H9 (cell line): Measurements from ENCODE around the gene DOCK10. TPM values are rescaled to one million over a fixed set of nuclear protein-coding genes. Genes with fewer than 3 reads are reported as not detected.

Experiments
- DNase-seq: peaks from one replicate; pipeline ENCODE4 v3.0.0-alpha.2; 2017
- H2AFZ ChIP-seq: one replicate; pipeline ENCODE4 v1.6.1; 2013; ENCODE audit warnings: mild to moderate bottlenecking, low read length, control low read depth, moderate library complexity
- H2AK5ac ChIP-seq: 2 replicates; pipeline ENCODE4 v1.6.1; 2013; ENCODE audit warnings: low read length, control low read depth, mixed read lengths; ENCODE audit not compliant: insufficient read length
- H2BK120ac ChIP-seq: one replicate; pipeline ENCODE4 v1.6.1; 2013; ENCODE audit warnings: low read depth, mild to moderate bottlenecking, low read length, control low read depth, inconsistent platforms; ENCODE audit not compliant: poor library complexity, severe bottlenecking
- H2BK12ac ChIP-seq: 2 replicates; pipeline ENCODE4 v1.6.1; 2013; ENCODE audit warnings: low read length, control low read depth, mixed read lengths, low read depth; ENCODE audit not compliant: insufficient read length
- H2BK15ac ChIP-seq: 2 replicates; pipeline ENCODE4 v1.6.1; 2013; ENCODE audit warnings: low read depth, low read length, control low read depth
- H2BK20ac ChIP-seq: one replicate; pipeline ENCODE4 v1.6.1; 2013; ENCODE audit warnings: low read depth, mild to moderate bottlenecking, low read length, control low read depth, inconsistent platforms; ENCODE audit not compliant: poor library complexity, severe bottlenecking
- H2BK5ac ChIP-seq: 2 replicates; pipeline ENCODE4 v1.6.1; 2013; ENCODE audit warnings: low read length, control low read depth, mixed read lengths; ENCODE audit not compliant: insufficient read length
- H3K14ac ChIP-seq: 2 replicates; pipeline ENCODE4 v1.6.1; 2013; ENCODE audit warnings: low read length, control low read depth; ENCODE audit not compliant: insufficient read depth
- H3K18ac ChIP-seq: 2 replicates; pipeline ENCODE4 v1.6.1; 2013; ENCODE audit warnings: low read depth, mild to moderate bottlenecking, mixed read lengths, low read length, control low read depth; ENCODE audit not compliant: insufficient read length
- H3K23ac ChIP-seq: 2 replicates; pipeline ENCODE4 v1.6.1; 2013; ENCODE audit warnings: low read length, control low read depth, mixed read lengths, low read depth; ENCODE audit not compliant: insufficient read length
- H3K23me2 ChIP-seq: 2 replicates; pipeline ENCODE4 v1.6.1; 2013; ENCODE audit warnings: low read depth, mild to moderate bottlenecking, mixed read lengths, low read length, control low read depth; ENCODE audit not compliant: insufficient read length, poor library complexity, severe bottlenecking
- H3K27ac ChIP-seq: 2 replicates; pipeline ENCODE4 v1.5.1; 2013; ENCODE audit warnings: low read length, control low read depth, mixed read lengths, low read depth; ENCODE audit not compliant: insufficient read length
- H3K27me3 ChIP-seq: 2 replicates; pipeline ENCODE4 v1.6.1; 2013; ENCODE audit warnings: low read length, control low read depth, inconsistent platforms; ENCODE audit not compliant: insufficient read depth
- H3K4ac ChIP-seq: 2 replicates; pipeline ENCODE4 v1.6.1; 2013; ENCODE audit warnings: low read depth, mild to moderate bottlenecking, control low read depth, inconsistent platforms, low read length, moderate library complexity
- H3K4me1 ChIP-seq: 2 replicates; pipeline ENCODE4 v1.6.1; 2013; ENCODE audit warnings: low read length, control low read depth, inconsistent platforms; ENCODE audit not compliant: insufficient read depth
- H3K4me2 ChIP-seq: 2 replicates; pipeline ENCODE4 v1.6.1; 2013; ENCODE audit warnings: low read length, control low read depth, mixed read lengths; ENCODE audit not compliant: insufficient read length, insufficient read depth
- H3K56ac ChIP-seq: 2 replicates; pipeline ENCODE4 v1.6.1; 2013; ENCODE audit warnings: low read depth, mild to moderate bottlenecking, mixed read lengths, low read length, control low read depth; ENCODE audit not compliant: insufficient read length
- H3K79me1 ChIP-seq: 2 replicates; pipeline ENCODE4 v1.6.1; 2013; ENCODE audit warnings: low read depth, mild to moderate bottlenecking, moderate library complexity, low read length, control low read depth, inconsistent platforms; ENCODE audit not compliant: insufficient read depth, poor library complexity, severe bottlenecking
- H3K79me2 ChIP-seq: 2 replicates; pipeline ENCODE4 v1.6.1; 2013; ENCODE audit warnings: low read length, control low read depth, inconsistent platforms; ENCODE audit not compliant: insufficient read depth
- H3K9ac ChIP-seq: 2 replicates; pipeline ENCODE4 v1.6.1; 2013; ENCODE audit warnings: low read length, control low read depth, mixed read lengths; ENCODE audit not compliant: insufficient read length; ENCODE audit errors: extremely low read depth
- H3K9me3 ChIP-seq: one replicate; pipeline ENCODE4 v1.6.1; 2013; ENCODE audit warnings: low read depth, low read length, inconsistent platforms; ENCODE audit not compliant: control insufficient read depth
- H3T11ph ChIP-seq: one replicate; pipeline ENCODE4 v1.6.1; 2013; ENCODE audit warnings: mild to moderate bottlenecking, low read length, control low read depth, inconsistent platforms
- H4K20me1 ChIP-seq: one replicate; pipeline ENCODE4 v1.6.1; 2013; ENCODE audit not compliant: control insufficient read depth, insufficient read length, insufficient read depth
- H4K5ac ChIP-seq: 2 replicates; pipeline ENCODE4 v1.6.1; 2013; ENCODE audit warnings: low read depth, mild to moderate bottlenecking, mixed read lengths, low read length, control low read depth; ENCODE audit not compliant: insufficient read length
- H4K8ac ChIP-seq: replicated peaks from 2 replicates; pipeline ENCODE4 v1.6.1; 2013; ENCODE audit warnings: low read length, control low read depth, mixed read lengths, low read depth; ENCODE audit not compliant: insufficient read length
- H4K91ac ChIP-seq: 2 replicates; pipeline ENCODE4 v1.6.1; 2013; ENCODE audit warnings: low read depth, mild to moderate bottlenecking, moderate library complexity, mixed read lengths, low read length, control low read depth; ENCODE audit not compliant: insufficient read length
- H3K27ac Mint-ChIP-seq, 3 experiments: 2 replicates in 2 of 3; 3 replicates in 1 of 3; pipeline ENCODE4 v1.8.0; 2020 to 2021; ENCODE audit warnings: mixed read lengths in 3 of 3, mild to moderate bottlenecking in 1 of 3, moderate library complexity in 1 of 3
- H3K27me3 Mint-ChIP-seq: 2 replicates; pipeline ENCODE4 v1.8.0; 2021; ENCODE audit warnings: low read depth, mild to moderate bottlenecking, moderate library complexity, mixed read lengths
- H3K36me3 Mint-ChIP-seq, 3 experiments: 2 replicates in 2 of 3; 3 replicates in 1 of 3; pipeline ENCODE4 v1.8.0; 2020 to 2021; ENCODE audit warnings: low read depth in 3 of 3, mixed read lengths in 3 of 3; ENCODE audit not compliant: insufficient read depth in 1 of 3
- H3K4me1 Mint-ChIP-seq, 2 experiments: 2 replicates each; pipeline ENCODE4 v1.8.0; 2020; ENCODE audit warnings: mixed read lengths in 2 of 2
- H3K4me3 Mint-ChIP-seq, 2 experiments: 2 replicates in 1 of 2; 3 replicates in 1 of 2; pipeline ENCODE4 v1.8.0; 2020 to 2021; ENCODE audit warnings: mild to moderate bottlenecking in 2 of 2, mixed read lengths in 2 of 2, moderate library complexity in 1 of 2
- H3K9me3 Mint-ChIP-seq, 2 experiments: 2 replicates in 1 of 2; 3 replicates in 1 of 2; pipeline ENCODE4 v1.8.0; 2020; ENCODE audit warnings: mild to moderate bottlenecking in 2 of 2, mixed read lengths in 2 of 2, moderate library complexity in 1 of 2
- WGBS: extraction: QIAGEN DNeasy Blood & Tissue Kit; methylation state at CpG from one replicate; pipeline ENCODE4 v1.1.7; 2013; ENCODE audit warnings: missing lambda C conversion rate, low lambda C conversion rate, mixed read lengths; ENCODE audit not compliant: insufficient read length; ENCODE audit errors: extremely low coverage; 5-methylcytosine and 5-hydroxymethylcytosine counted together
- total RNA-seq: library from RNA; stranded (reverse); gene quantifications from 2 replicates; pipeline ENCODE4 v1.2.1, GENCODE V29; 2021
- TF ChIP-seq, protein P1 (sequence below): fragments of 200-600 bp; sonication (generic); conservative IDR thresholded peaks from 3 replicates; pipeline ENCODE4 v1.8.0; 2021; ENCODE audit warnings: antibody characterized with exemption, mild to moderate bottlenecking

DOCK10 gene
- total RNA-seq, 1 experiment from 2014 or later, result 0.79 TPM

- Histone ChIP-seq H4K20me1 (no peaks in the 10 kb centered on the region), H4K5ac (no peak overlapping the region), H3K9me3 (no peaks in the 10 kb centered on the region), H3K4me2 (no peak overlapping the region), H2BK12ac (no peak overlapping the region), H3K56ac (no peak overlapping the region), H3K79me1 (no peaks in the 10 kb centered on the region), H2BK5ac (no peak overlapping the region), H2AK5ac (no peak overlapping the region), H3K4me1 (peaks cover 4% of the 10 kb centered on the region; the same call in 1 of the 2 replicates), H3K23ac (no peak overlapping the region), H4K91ac (no peak overlapping the region), H3K14ac (no peak overlapping the region), H2BK20ac (no peak overlapping the region), H3K27me3 (no peaks in the 10 kb centered on the region), H3K79me2 (no peaks in the 10 kb centered on the region), H3K4ac (no peak overlapping the region), H3K23me2 (no peaks in the 10 kb centered on the region), H3T11ph (no peak overlapping the region), H3K27ac (no peak overlapping the region), H2BK15ac (no peak overlapping the region), H2BK120ac (no peak overlapping the region), H3K9ac (no peak overlapping the region), H3K18ac (no peak overlapping the region), H2AFZ (no peak overlapping the region), H4K8ac (no peak overlapping the region)
- no peak for DNase-seq
- H3K36me3 Mint-ChIP-seq, result no peaks in the 10 kb centered on the region
- H3K27ac Mint-ChIP-seq, result no peak overlapping the region
- TF ChIP-seq, protein P1, sequence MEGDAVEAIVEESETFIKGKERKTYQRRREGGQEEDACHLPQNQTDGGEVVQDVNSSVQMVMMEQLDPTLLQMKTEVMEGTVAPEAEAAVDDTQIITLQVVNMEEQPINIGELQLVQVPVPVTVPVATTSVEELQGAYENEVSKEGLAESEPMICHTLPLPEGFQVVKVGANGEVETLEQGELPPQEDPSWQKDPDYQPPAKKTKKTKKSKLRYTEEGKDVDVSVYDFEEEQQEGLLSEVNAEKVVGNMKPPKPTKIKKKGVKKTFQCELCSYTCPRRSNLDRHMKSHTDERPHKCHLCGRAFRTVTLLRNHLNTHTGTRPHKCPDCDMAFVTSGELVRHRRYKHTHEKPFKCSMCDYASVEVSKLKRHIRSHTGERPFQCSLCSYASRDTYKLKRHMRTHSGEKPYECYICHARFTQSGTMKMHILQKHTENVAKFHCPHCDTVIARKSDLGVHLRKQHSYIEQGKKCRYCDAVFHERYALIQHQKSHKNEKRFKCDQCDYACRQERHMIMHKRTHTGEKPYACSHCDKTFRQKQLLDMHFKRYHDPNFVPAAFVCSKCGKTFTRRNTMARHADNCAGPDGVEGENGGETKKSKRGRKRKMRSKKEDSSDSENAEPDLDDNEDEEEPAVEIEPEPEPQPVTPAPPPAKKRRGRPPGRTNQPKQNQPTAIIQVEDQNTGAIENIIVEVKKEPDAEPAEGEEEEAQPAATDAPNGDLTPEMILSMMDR, result no peak
- no peak overlapping the region for H3K4me3 Mint-ChIP-seq
- no peaks in the 10 kb centered on the region for H3K9me3 Mint-ChIP-seq
- no CpG with 5 or more reads among the region's 2 CpGs for whole genome bisulfite sequencing
- H3K4me1 Mint-ChIP-seq, result peaks cover 36 to 41% of the 10 kb centered on the region in 2 experiments
- H3K27me3 Mint-ChIP-seq, result no peaks in the 10 kb centered on the region
These were observed 108.8 kb downstream of the DOCK10 start for GRCh38 chr2:224933431-224933830.
